Measurements from ENCODE around the gene ZNF678. TPM values are rescaled to one million over a fixed set of nuclear protein-coding genes. Genes with fewer than 3 reads are reported as not detected.

ZNF678 gene
- total and polyA plus RNA-seq, 2 of the 4 experiments (the other 2 are of a cell fraction): 1.3 to 4.8 TPM

DNA sequence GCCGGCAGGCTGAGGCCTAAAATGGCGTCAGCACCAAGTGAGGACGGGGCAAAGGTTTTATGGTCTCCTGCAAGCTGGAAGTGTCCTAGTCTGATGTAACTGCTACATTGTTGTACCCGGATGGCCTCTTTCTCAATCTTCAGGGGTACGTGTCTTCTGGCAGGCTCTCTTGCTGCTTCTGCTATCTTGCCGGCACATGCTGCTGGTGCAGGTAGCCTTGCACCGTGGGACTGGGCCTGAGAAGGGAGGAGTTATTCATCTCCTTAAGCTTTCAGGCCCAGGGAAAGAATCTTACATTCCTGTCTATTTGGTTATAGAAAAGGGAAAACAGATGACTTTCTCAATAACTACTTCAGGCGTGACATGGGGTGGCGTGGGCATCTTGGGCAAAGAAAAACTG is 72.2 kb downstream of the ZNF678 start:
- CTCF ChIA-PET: no interaction called here
- H3K14ac ChIP-seq (replicated peaks; ENCODE audit: low read depth, low read length): no peak overlapping the region
- dilution Hi-C loops (cut with HindIII; ENCODE audit: low sequenced_read_pairs, unreplicated experiment): no loop called here
- intact Hi-C loops (cut with micrococcal nuclease): no loop called here
- H2AK9ac ChIP-seq (replicated peaks; ENCODE audit: low read depth, low read length, poor library complexity): no peak overlapping the region
- H3K9ac ChIP-seq (ENCODE audit: low read depth, low read length): no peak overlapping the region
- no peak overlapping the region for H2BK120ac ChIP-seq (ENCODE audit: low read depth, low read length)
- BruUV-seq (replicated peaks): no TSS peak
- in situ Hi-C loops (cut with MboI; ENCODE audit: low sequenced_read_pairs): no loop called here
- H3K79me1 ChIP-seq (ENCODE audit: low read depth in 1 of 2, low read length in 2 of 2): peaks cover 0 to 5% of the 10 kb centered on the region in 2 experiments; a peak in 1 of 4 replicates
- no peak overlapping the region for H2BK15ac ChIP-seq (ENCODE audit: low read depth, low read length)
- no peak overlapping the region for H2AFZ ChIP-seq (replicated peaks; ENCODE audit: low read length, poor library complexity)
- H4K5ac ChIP-seq (ENCODE audit: low read depth, low read length): no peak overlapping the region
- no peak overlapping the region for H3K4me3 ChIP-seq (ENCODE audit: insufficient read depth, low read depth, low read length)
- H3K27ac ChIP-seq (ENCODE audit: insufficient read depth, low read length): no peak overlapping the region
- H3K18ac ChIP-seq (ENCODE audit: low read depth, low read length): no peak overlapping the region
- no peak overlapping the region for H3K4ac ChIP-seq (ENCODE audit: low read depth, low read length)
- H2AK5ac ChIP-seq (ENCODE audit: low read depth, low read length): no peak overlapping the region
- no peaks in the 10 kb centered on the region for H3K27me3 ChIP-seq (ENCODE audit: control insufficient read depth, insufficient read depth, low read length)
- 0 out of 2 replicates have a peak, but pooled peaks cover 2% of the 10 kb centered on the region for H3K36me3 ChIP-seq (ENCODE audit: control insufficient read depth, insufficient read depth, low read length)
- H4K91ac ChIP-seq (ENCODE audit: insufficient read depth, low read depth, low read length): no peak overlapping the region
- no peak overlapping the region for H3K23ac ChIP-seq (ENCODE audit: low read depth, low read length)
- TF ChIP-seq RFX5 (IDR thresholded peaks at IDR 0.05; ENCODE audit: low read depth, low read length) (no peak), FOS (IDR thresholded peaks at IDR 0.05; ENCODE audit: low read depth, low read length) (no peak), SMC3 (IDR thresholded peaks at IDR 0.05; ENCODE audit: low read depth, low read length) (no peak)
- TF ChIP-seq, protein P1, sequence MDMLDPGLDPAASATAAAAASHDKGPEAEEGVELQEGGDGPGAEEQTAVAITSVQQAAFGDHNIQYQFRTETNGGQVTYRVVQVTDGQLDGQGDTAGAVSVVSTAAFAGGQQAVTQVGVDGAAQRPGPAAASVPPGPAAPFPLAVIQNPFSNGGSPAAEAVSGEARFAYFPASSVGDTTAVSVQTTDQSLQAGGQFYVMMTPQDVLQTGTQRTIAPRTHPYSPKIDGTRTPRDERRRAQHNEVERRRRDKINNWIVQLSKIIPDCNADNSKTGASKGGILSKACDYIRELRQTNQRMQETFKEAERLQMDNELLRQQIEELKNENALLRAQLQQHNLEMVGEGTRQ (IDR thresholded peaks at IDR 0.05; ENCODE audit: low read depth, low read length): no peak
- WGBS, 2 experiments (ENCODE audit: extremely low coverage in 2 of 2, insufficient read length in 1 of 2): 100% methylated on average over 1 of the region's 9 CpGs; no CpG with 5 or more reads in 1 of the 2 experiments
- no peaks in the 10 kb centered on the region for H3K9me1 ChIP-seq (ENCODE audit: insufficient read depth, low read length)
- H2BK20ac ChIP-seq (ENCODE audit: low read depth, low read length): no peak overlapping the region
- no peaks in the 10 kb centered on the region for H4K20me1 ChIP-seq (ENCODE audit: insufficient read depth, low read length)
- no peak for ATAC-seq (ENCODE audit: low read depth)
- no peak for DNase-seq
- H4K8ac ChIP-seq (ENCODE audit: low read depth in 2 of 2, low read length in 2 of 2): no peak overlapping the region
- no peak overlapping the region for H3K56ac ChIP-seq (ENCODE audit: extremely low read depth, insufficient read depth, low read length)
- POLR2A ChIA-PET (ENCODE audit: unreplicated experiment): interaction anchor here (0.5 kb wide), 1 partner anchor 72 kb away, joined by 3 read pairs; the partner anchor contains the start of gene ZNF678
- H3K4me2 ChIP-seq (ENCODE audit: low read depth, low read length): no peak overlapping the region
- no peaks in the 10 kb centered on the region for H3K4me1 ChIP-seq (ENCODE audit: control insufficient read depth, insufficient read depth, low read length)
- peaks cover 75% of the 10 kb centered on the region for H3K9me3 ChIP-seq (ENCODE audit: control insufficient read depth, insufficient read depth, low read length)
- H2BK5ac ChIP-seq (ENCODE audit: low read depth, low read length, poor library complexity, severe bottlenecking): no peak overlapping the region
